Measurements from ENCODE around the gene CCL23.

DNA sequence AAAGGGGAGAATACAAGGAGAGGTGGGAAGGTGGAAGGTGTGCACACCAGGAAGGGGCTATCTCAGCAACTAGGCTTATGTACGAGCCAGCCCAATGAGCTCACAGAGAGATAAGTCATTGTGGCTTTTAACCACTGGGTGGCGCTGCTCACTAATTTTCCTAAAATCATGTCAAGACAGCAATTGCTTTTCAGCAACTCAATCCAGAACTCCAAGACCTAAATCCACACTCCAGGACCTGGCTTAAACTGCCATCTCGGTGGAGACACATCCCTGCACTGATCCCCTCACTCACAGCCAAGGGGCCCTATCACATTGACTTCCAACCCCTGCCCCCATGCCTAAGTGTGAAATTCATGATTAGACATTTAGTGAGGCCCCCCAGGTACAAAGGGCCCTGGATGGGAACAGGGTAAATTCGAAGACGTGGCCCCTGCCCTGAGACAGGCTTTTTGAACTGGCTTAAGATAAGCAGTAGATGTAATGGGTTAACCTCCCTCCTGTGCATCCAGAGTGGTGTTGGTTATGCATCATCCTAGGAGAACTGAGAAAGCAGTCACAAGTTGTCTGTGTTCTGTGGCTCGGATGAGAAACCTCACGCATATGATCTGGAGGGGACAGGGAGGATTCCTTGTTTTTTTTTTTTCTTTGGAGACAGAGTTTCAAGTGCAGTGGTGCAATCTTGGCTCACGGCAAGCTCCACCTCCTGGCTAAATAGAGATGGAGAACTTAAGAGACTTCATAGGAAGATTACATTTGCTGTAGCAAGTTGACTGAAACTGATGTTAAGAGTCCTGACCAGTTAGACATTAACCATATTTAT is 48.0 kb downstream of the CCL23 start:
- TF ChIP-seq, protein P1, sequence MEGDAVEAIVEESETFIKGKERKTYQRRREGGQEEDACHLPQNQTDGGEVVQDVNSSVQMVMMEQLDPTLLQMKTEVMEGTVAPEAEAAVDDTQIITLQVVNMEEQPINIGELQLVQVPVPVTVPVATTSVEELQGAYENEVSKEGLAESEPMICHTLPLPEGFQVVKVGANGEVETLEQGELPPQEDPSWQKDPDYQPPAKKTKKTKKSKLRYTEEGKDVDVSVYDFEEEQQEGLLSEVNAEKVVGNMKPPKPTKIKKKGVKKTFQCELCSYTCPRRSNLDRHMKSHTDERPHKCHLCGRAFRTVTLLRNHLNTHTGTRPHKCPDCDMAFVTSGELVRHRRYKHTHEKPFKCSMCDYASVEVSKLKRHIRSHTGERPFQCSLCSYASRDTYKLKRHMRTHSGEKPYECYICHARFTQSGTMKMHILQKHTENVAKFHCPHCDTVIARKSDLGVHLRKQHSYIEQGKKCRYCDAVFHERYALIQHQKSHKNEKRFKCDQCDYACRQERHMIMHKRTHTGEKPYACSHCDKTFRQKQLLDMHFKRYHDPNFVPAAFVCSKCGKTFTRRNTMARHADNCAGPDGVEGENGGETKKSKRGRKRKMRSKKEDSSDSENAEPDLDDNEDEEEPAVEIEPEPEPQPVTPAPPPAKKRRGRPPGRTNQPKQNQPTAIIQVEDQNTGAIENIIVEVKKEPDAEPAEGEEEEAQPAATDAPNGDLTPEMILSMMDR (IDR thresholded peaks at IDR 0.05) = peak; percentile 71 to 82 (median 78)
- no peak for TF ChIP-seq POLR2A (IDR thresholded peaks at IDR 0.05)

All from thyroid gland (tissue), 4 donors.